H9 (cell line): Measurements from ENCODE around the gene IL20. TPM values are rescaled to one million over a fixed set of nuclear protein-coding genes. Genes with fewer than 3 reads are reported as not detected.

Source experiments
- DNase-seq: peaks from one replicate; pipeline ENCODE4 v3.0.0-alpha.2; 2017
- H2AFZ ChIP-seq: one replicate; pipeline ENCODE4 v1.6.1; 2013; ENCODE audit warnings: mild to moderate bottlenecking, low read length, control low read depth, moderate library complexity
- H2AK5ac ChIP-seq: 2 replicates; pipeline ENCODE4 v1.6.1; 2013; ENCODE audit warnings: low read length, control low read depth, mixed read lengths; ENCODE audit not compliant: insufficient read length
- H2BK120ac ChIP-seq: one replicate; pipeline ENCODE4 v1.6.1; 2013; ENCODE audit warnings: low read depth, mild to moderate bottlenecking, low read length, control low read depth, inconsistent platforms; ENCODE audit not compliant: poor library complexity, severe bottlenecking
- H2BK12ac ChIP-seq: 2 replicates; pipeline ENCODE4 v1.6.1; 2013; ENCODE audit warnings: low read length, control low read depth, mixed read lengths, low read depth; ENCODE audit not compliant: insufficient read length
- H2BK15ac ChIP-seq: 2 replicates; pipeline ENCODE4 v1.6.1; 2013; ENCODE audit warnings: low read depth, low read length, control low read depth
- H2BK20ac ChIP-seq: one replicate; pipeline ENCODE4 v1.6.1; 2013; ENCODE audit warnings: low read depth, mild to moderate bottlenecking, low read length, control low read depth, inconsistent platforms; ENCODE audit not compliant: poor library complexity, severe bottlenecking
- H2BK5ac ChIP-seq: 2 replicates; pipeline ENCODE4 v1.6.1; 2013; ENCODE audit warnings: low read length, control low read depth, mixed read lengths; ENCODE audit not compliant: insufficient read length
- H3K14ac ChIP-seq: 2 replicates; pipeline ENCODE4 v1.6.1; 2013; ENCODE audit warnings: low read length, control low read depth; ENCODE audit not compliant: insufficient read depth
- H3K18ac ChIP-seq: 2 replicates; pipeline ENCODE4 v1.6.1; 2013; ENCODE audit warnings: low read depth, mild to moderate bottlenecking, mixed read lengths, low read length, control low read depth; ENCODE audit not compliant: insufficient read length
- H3K23ac ChIP-seq: 2 replicates; pipeline ENCODE4 v1.6.1; 2013; ENCODE audit warnings: low read length, control low read depth, mixed read lengths, low read depth; ENCODE audit not compliant: insufficient read length
- H3K23me2 ChIP-seq: 2 replicates; pipeline ENCODE4 v1.6.1; 2013; ENCODE audit warnings: low read depth, mild to moderate bottlenecking, mixed read lengths, low read length, control low read depth; ENCODE audit not compliant: insufficient read length, poor library complexity, severe bottlenecking
- H3K27ac ChIP-seq: 2 replicates; pipeline ENCODE4 v1.5.1; 2013; ENCODE audit warnings: low read length, control low read depth, mixed read lengths, low read depth; ENCODE audit not compliant: insufficient read length
- H3K27me3 ChIP-seq: 2 replicates; pipeline ENCODE4 v1.6.1; 2013; ENCODE audit warnings: low read length, control low read depth, inconsistent platforms; ENCODE audit not compliant: insufficient read depth
- H3K4ac ChIP-seq: 2 replicates; pipeline ENCODE4 v1.6.1; 2013; ENCODE audit warnings: low read depth, mild to moderate bottlenecking, control low read depth, inconsistent platforms, low read length, moderate library complexity
- H3K4me1 ChIP-seq: 2 replicates; pipeline ENCODE4 v1.6.1; 2013; ENCODE audit warnings: low read length, control low read depth, inconsistent platforms; ENCODE audit not compliant: insufficient read depth
- H3K4me2 ChIP-seq: 2 replicates; pipeline ENCODE4 v1.6.1; 2013; ENCODE audit warnings: low read length, control low read depth, mixed read lengths; ENCODE audit not compliant: insufficient read length, insufficient read depth
- H3K56ac ChIP-seq: 2 replicates; pipeline ENCODE4 v1.6.1; 2013; ENCODE audit warnings: low read depth, mild to moderate bottlenecking, mixed read lengths, low read length, control low read depth; ENCODE audit not compliant: insufficient read length
- H3K79me1 ChIP-seq: 2 replicates; pipeline ENCODE4 v1.6.1; 2013; ENCODE audit warnings: low read depth, mild to moderate bottlenecking, moderate library complexity, low read length, control low read depth, inconsistent platforms; ENCODE audit not compliant: insufficient read depth, poor library complexity, severe bottlenecking
- H3K79me2 ChIP-seq: 2 replicates; pipeline ENCODE4 v1.6.1; 2013; ENCODE audit warnings: low read length, control low read depth, inconsistent platforms; ENCODE audit not compliant: insufficient read depth
- H3K9ac ChIP-seq: 2 replicates; pipeline ENCODE4 v1.6.1; 2013; ENCODE audit warnings: low read length, control low read depth, mixed read lengths; ENCODE audit not compliant: insufficient read length; ENCODE audit errors: extremely low read depth
- H3K9me3 ChIP-seq: one replicate; pipeline ENCODE4 v1.6.1; 2013; ENCODE audit warnings: low read depth, low read length, inconsistent platforms; ENCODE audit not compliant: control insufficient read depth
- H3T11ph ChIP-seq: one replicate; pipeline ENCODE4 v1.6.1; 2013; ENCODE audit warnings: mild to moderate bottlenecking, low read length, control low read depth, inconsistent platforms
- H4K20me1 ChIP-seq: one replicate; pipeline ENCODE4 v1.6.1; 2013; ENCODE audit not compliant: control insufficient read depth, insufficient read length, insufficient read depth
- H4K5ac ChIP-seq: 2 replicates; pipeline ENCODE4 v1.6.1; 2013; ENCODE audit warnings: low read depth, mild to moderate bottlenecking, mixed read lengths, low read length, control low read depth; ENCODE audit not compliant: insufficient read length
- H4K8ac ChIP-seq: replicated peaks from 2 replicates; pipeline ENCODE4 v1.6.1; 2013; ENCODE audit warnings: low read length, control low read depth, mixed read lengths, low read depth; ENCODE audit not compliant: insufficient read length
- H4K91ac ChIP-seq: 2 replicates; pipeline ENCODE4 v1.6.1; 2013; ENCODE audit warnings: low read depth, mild to moderate bottlenecking, moderate library complexity, mixed read lengths, low read length, control low read depth; ENCODE audit not compliant: insufficient read length
- H3K27ac Mint-ChIP-seq, 3 experiments: 2 replicates in 2 of 3; 3 replicates in 1 of 3; pipeline ENCODE4 v1.8.0; 2020 to 2021; ENCODE audit warnings: mixed read lengths in 3 of 3, mild to moderate bottlenecking in 1 of 3, moderate library complexity in 1 of 3
- H3K27me3 Mint-ChIP-seq: 2 replicates; pipeline ENCODE4 v1.8.0; 2021; ENCODE audit warnings: low read depth, mild to moderate bottlenecking, moderate library complexity, mixed read lengths
- H3K36me3 Mint-ChIP-seq, 3 experiments: 2 replicates in 2 of 3; 3 replicates in 1 of 3; pipeline ENCODE4 v1.8.0; 2020 to 2021; ENCODE audit warnings: low read depth in 3 of 3, mixed read lengths in 3 of 3; ENCODE audit not compliant: insufficient read depth in 1 of 3
- H3K4me1 Mint-ChIP-seq, 2 experiments: 2 replicates each; pipeline ENCODE4 v1.8.0; 2020; ENCODE audit warnings: mixed read lengths in 2 of 2
- H3K4me3 Mint-ChIP-seq, 2 experiments: 2 replicates in 1 of 2; 3 replicates in 1 of 2; pipeline ENCODE4 v1.8.0; 2020 to 2021; ENCODE audit warnings: mild to moderate bottlenecking in 2 of 2, mixed read lengths in 2 of 2, moderate library complexity in 1 of 2
- H3K9me3 Mint-ChIP-seq, 2 experiments: 2 replicates in 1 of 2; 3 replicates in 1 of 2; pipeline ENCODE4 v1.8.0; 2020; ENCODE audit warnings: mild to moderate bottlenecking in 2 of 2, mixed read lengths in 2 of 2, moderate library complexity in 1 of 2
- CTCF ChIP-seq: fragments of 200-600 bp; sonication (generic); conservative IDR thresholded peaks from 3 replicates; pipeline ENCODE4 v1.8.0; 2021; ENCODE audit warnings: antibody characterized with exemption, mild to moderate bottlenecking
- WGBS: extraction: QIAGEN DNeasy Blood & Tissue Kit; methylation state at CpG from one replicate; pipeline ENCODE4 v1.1.7; 2013; ENCODE audit warnings: missing lambda C conversion rate, low lambda C conversion rate, mixed read lengths; ENCODE audit not compliant: insufficient read length; ENCODE audit errors: extremely low coverage; 5-methylcytosine and 5-hydroxymethylcytosine counted together
- total RNA-seq: library from RNA; stranded (reverse); gene quantifications from 2 replicates; pipeline ENCODE4 v1.2.1, GENCODE V29; 2021

IL20 gene
- total RNA-seq, 1 experiment from 2014 or later, result not detected

GRCh38 chr1:206913766-206914537, 48.5 kb downstream of the IL20 start:
- H4K20me1 ChIP-seq, result no peaks in the 10 kb centered on the region
- no CpG with 5 or more reads among the region's 12 CpGs for WGBS
- H4K8ac ChIP-seq, result no peak overlapping the region
- H3T11ph ChIP-seq, result no peak overlapping the region
- no peaks in the 10 kb centered on the region for H3K79me1 ChIP-seq
- Mint-ChIP-seq H3K27ac (no peak overlapping the region), H3K9me3 (no peaks in the 10 kb centered on the region; a peak in 1 of 5 replicates), H3K27me3 (peaks cover 55% of the 10 kb centered on the region), H3K4me1 (peaks cover 2 to 5% of the 10 kb centered on the region in 2 experiments), H3K36me3 (no peaks in the 10 kb centered on the region), H3K4me3 (no peak overlapping the region)
- H3K9ac ChIP-seq, result no peak overlapping the region
- no peak overlapping the region for H2AFZ ChIP-seq
- no peak overlapping the region for H3K4me2 ChIP-seq
- H2BK5ac ChIP-seq, result no peak overlapping the region
- TF ChIP-seq CTCF, result no peak
- H3K27ac ChIP-seq, result no peak overlapping the region
- H3K27me3 ChIP-seq, result peaks cover 1% of the 10 kb centered on the region; the same call in 1 of the 2 replicates
- H4K5ac ChIP-seq, result no peak overlapping the region
- H3K23me2 ChIP-seq, result peaks cover 4% of the 10 kb centered on the region
- no peak overlapping the region for H3K14ac ChIP-seq
- no peak overlapping the region for H3K18ac ChIP-seq
- no peak overlapping the region for H2BK120ac ChIP-seq
- no peak overlapping the region for H3K4ac ChIP-seq
- H3K79me2 ChIP-seq, result no peaks in the 10 kb centered on the region
- H3K23ac ChIP-seq, result no peak overlapping the region
- 0 out of 2 replicates have a peak, but pooled peaks cover under 1% of the 10 kb centered on the region for H3K4me1 ChIP-seq
- no peak overlapping the region for H2AK5ac ChIP-seq
- no peak overlapping the region for H2BK15ac ChIP-seq
- H2BK20ac ChIP-seq, result no peak overlapping the region
- no peak overlapping the region for H4K91ac ChIP-seq
- no peaks in the 10 kb centered on the region for H3K9me3 ChIP-seq
- H3K56ac ChIP-seq, result no peak overlapping the region
- H2BK12ac ChIP-seq, result no peak overlapping the region
- no peak for DNase-seq
